Activated T-helper 9 cell treated with anti-CD3 and anti-CD28 coated beads, Interleukin-2, amount 50 U/mL, for 16 hours (primary cell): Measurements from ENCODE around the gene TRMT1.

Experiments used
- DNase-seq: peaks from one replicate; pipeline ENCODE4 v3.0.0-alpha.2; 2020; ENCODE audit warnings: low read depth

Gene TRMT1

DNA sequence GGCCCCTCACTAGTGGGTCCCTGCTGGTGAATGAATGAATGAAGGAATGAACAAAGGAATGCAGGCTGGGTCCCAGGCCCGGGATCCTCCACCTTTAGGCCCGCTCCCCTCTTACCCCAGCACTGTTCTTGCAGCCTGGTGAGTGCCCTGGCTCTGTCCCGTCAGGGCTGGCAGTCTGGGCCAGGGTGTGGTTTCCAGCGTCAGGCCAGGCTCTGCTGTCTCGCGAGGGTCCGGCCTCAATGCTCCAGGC is 14.2 kb downstream of the TRMT1 start:
- no peak for DNase-seq

- DNase-seq = no peak
Observed at GRCh38 chr19:13101590-13102415, 14.7 kb downstream of the TRMT1 start.

DNA sequence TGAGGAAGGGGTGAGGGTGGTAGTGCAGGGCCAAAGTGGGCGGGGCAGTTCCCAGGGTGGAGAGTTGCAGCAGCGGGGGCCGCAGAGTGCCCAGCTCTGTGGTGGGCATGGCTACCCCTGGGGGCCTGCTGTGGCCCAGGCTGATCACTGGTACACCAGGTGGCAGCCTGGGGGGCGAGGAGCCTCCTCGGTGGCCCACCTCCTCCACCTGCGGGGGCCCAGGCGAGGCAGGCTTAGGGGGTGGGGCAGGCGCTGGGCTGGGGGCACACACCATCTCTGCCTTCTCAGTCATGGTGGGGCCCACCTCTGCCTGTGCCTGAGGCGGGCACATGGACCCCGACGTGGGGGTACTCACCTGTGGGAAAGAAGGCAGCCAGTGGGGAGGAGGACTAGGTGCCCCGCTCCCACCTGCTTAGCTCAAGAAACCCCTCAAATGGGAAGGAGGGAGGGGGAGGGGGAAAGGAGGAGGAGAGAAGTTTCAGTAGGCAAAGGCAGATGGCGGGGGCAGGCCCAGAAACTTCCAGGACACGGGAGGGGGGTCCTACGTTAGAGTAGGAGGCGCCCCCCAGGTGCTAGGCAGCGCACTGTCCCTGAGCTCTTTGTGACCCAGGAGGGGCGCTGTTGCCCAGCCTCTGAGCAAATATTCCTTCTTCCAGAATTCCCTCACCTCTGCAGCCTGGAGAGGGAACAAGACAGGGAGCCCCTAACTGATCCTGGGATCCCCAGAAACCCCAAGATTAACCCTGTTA is 15.5 kb downstream of the TRMT1 start:
- no peak for DNase-seq

GRCh38 chr19:13100031-13100588 is 16.4 kb downstream of the TRMT1 start:
- no peak for DNase-seq

DNA sequence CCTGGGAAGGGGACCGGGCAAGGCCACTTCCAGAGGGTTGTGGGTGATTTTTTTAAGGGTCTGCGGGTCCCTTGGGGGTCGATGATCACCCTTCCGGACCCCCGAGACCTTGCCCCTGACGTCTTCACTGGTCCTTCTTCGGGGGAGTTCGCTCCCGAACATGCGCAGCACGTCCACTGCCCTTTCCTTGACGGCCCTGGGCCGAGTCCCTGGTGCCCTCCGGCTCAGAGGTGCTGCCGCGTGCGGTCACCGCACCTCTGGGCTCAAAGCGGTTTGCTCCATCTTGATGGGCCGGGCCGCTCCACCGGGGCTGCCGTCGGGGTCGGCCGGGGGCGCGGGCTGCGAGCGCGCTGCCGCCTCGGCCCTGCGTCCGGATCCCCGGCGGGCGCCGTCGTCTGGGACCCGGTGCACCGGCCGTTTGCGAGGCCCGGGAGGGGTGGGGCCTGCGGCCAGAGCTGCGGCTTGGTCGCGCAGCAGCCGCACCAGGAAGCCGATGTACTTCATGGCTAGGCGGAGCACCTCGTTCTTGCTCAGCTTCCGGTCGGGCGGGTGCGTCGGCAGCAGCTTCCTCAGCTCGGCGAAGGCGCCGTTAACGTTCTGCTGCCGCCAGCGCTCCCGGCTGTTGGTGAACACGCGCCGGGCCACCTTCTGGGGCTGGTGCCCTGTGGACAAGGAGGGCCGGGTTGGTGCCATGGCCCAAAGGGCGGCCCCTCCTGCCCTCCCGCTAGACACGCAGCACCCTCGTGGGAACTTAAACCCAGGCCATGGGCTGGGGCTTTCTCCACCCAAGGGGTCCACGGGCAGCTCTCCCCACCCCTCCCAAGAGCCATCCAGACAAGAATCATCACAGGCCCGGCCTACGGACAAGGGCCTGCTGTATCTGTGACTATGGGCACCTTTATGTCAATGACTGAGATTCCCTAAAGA is 17.2 kb downstream of the TRMT1 start:
- DNase-seq = peak; percentile 67

DNA sequence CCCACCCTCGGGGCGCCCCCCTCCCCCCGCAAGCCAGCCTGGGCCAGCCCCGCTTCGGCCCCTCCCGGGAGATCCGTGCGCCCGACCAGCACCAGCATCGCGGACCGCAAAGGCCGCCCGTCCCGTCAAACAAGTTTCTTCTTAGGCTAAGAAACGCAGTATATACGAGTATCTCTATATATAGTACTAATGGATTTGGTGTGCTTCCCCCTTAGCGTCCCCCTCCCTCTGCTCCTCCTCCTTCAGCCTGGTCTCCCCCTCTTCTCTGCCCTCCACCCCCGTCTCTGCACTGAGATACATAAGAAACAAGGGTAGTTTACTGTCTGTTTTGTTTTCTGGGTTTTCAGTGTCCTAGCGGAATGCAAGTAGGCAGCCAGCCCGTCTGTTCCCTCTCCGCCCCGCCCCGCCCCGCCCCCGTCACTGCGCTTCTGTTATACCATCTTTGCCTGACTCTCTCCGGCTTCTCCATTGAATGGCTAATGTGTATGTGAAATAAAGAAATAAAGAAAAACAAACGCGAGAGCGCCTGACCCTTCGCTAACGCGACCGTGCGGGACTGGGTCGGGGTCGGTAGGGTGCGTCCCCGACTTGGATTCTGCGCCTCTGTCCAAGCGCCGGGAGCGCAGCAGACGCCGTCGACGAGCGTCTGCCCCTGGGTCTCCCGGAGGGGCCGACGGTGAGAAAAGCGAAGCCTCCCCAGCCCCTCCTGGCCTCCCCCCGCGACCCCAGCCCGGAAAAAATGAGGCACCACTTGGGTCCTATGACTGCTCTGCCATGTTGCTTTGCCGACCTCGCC is 18.1 kb downstream of the TRMT1 start:
- DNase-seq = no peak

DNA sequence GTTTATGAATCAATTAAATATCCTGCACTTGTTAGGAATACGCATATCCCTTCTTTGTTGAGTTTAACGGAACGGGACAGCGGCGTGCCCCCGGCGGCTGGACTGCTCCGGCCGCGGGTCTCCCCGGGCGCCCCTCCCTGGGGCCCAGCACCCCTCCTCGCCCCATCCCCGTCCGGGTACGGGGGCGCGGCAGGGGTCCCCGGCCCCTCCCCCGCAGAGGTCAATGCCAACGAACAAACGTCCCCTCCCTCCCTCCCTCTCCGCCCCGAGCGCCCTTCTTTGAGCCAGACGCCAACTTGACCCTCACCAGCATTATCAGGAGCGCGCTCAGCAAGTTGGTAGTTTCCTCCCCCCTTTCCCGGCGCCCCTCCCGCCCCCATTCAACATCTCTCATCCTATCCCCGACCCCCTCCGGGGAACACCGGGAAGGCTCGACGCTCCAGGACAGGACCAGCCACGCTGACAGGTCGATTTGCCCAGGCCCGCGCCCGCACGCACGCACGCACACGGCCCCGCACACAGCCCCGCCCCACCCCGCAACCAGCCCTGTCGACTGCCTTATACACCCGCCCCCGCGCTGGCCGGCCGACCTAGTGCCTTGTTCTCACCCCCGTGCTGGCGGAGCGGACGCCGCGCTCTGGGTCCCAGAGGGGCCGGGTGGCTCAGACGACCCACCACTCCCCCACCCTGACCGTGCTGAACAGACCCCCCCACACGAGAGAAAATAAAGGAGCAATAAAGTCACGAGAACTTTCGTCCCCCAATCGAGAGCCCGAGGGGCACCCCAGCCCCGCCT is 18.9 kb downstream of the TRMT1 start:
- DNase-seq = no peak

DNA sequence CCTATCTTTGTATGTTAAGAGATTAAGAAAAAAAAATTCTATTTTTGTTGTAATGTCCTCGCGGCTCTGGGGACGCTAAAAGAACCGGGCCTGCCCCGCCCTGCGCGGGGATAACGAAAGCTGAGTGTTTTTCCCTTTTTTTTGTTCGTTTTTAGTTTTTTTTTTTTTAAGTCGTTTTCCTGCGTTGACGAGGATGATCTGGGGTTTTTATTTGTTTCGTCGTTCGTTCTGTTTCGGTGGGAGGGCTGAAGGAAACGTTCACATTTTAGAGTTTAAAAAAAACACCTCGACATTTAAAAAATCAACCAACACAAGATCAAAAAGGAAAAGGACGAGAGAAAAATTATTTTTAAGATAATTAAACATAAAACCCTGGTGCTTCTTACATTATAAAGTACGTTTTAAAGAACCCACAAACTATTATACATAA is 19.5 kb downstream of the TRMT1 start:
- DNase-seq = no peak

DNA sequence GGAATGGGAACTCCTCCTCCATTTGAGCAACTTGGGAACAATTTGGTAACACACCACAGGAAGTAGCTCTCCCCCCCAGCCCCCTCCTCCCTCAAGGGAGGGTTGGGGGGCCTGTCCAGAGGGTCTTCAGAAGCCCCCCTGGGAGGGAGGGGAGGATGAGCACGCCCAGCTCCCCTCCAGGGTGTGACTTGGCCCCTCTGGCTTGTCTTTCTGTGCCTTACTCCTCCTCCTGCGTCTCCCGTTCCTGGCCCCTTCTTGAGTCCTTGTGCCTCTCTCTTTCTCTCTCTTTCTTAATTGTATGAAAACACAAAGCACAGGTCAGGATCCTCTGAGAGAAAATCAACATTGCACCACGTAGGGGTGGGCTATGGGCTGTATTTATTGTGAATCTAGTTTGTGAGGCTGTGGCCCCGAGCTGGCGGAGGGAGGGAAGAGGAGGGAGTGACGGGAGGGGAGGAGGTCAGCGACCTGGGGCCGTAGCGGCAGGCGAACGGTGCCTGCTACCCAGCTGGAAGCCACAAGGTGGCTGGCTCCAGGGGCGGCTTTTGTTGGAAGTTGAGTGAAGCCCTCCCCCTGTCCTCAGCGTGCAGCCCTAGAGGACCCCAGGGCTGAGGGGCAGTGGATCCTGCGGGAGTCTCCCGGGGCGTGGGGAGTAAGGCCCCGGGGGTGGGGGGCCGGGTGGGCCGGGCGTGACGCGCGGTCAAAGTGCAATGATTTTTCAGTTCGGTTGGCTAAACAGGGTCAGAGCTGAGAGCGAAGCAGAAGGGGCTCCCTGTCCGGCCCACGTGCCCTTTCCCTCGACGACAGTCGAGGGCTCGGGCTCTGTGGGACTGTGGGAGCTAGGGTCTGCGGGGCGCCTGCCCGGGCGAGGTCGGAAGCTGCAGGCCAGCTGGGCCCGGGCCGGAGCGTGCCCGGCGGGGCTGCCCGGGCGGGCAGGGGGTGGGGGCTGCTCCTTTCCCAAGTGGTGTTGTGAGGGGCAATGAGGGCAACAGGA is 20.3 kb downstream of the TRMT1 start:
- DNase-seq = no peak

- no peak for DNase-seq
Observed at GRCh38 chr19:13095393-13095784, 21.2 kb downstream of the TRMT1 start.

- DNase-seq = no peak
Observed at GRCh38 chr19:13094771-13095392, 21.7 kb downstream of the TRMT1 start.

GRCh38 chr19:13094106-13094504 is 22.4 kb downstream of the TRMT1 start:
- no peak for DNase-seq

- DNase-seq = peak; percentile 69
Observed at GRCh38 chr19:13093407-13094105, 23.0 kb downstream of the TRMT1 start.

GRCh38 chr19:13092606-13093235 is 23.8 kb downstream of the TRMT1 start:
- no peak for DNase-seq

GRCh38 chr19:13092158-13092543 is 24.4 kb downstream of the TRMT1 start:
- DNase-seq = no peak

DNA sequence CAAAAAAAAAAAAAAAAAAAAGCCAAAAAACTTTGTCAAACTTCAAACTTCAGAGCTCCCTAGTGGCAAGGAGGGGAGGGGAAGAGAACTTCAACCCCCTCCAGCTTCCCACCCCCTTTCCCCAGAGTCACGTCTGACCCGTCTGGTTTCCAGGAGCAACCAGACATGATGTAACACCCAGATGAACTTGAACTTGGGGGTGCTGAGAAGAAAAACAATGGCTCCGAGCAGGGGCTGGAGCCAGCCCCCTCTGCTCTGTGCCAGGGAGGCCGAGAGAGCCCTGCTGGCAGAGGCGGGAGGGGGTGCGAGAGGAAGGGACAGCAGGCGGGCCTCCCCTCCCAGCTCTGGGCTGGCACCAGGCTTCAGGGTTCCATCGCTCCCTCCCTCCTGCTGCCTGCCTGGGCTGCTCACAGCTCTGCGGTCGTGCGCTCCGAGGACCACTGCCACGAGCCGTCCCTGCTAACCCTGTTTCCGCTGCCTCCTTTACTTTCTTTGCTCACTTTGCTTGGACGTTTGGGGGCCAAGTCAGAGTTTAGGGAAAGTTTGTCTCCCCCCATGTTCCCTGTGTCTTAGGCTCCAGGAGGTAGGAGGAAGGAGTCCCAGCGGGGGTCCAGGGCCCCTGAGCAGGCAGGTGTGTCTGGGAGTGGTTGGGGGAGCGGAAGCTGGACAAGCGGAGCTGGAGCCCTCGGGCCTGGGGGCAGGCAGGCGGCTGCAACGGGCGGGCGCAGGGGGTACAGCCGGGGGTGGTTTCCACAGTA is 25.0 kb downstream of the TRMT1 start:
- no peak for DNase-seq
